H1 (cell line): Measurements from ENCODE around the gene IZUMO2. TPM values are rescaled to one million over a fixed set of nuclear protein-coding genes. Genes with fewer than 3 reads are reported as not detected.

Experiments used
- ATF3 ChIP-seq: IDR thresholded peaks from 2 replicates; pipeline ENCODE4 v1.6.1; 2011; ENCODE audit warnings: low read depth, mild to moderate bottlenecking, low read length; ENCODE audit not compliant: insufficient read depth
- CHD2 ChIP-seq: IDR thresholded peaks from 2 replicates; pipeline ENCODE4 v1.6.1; 2012; ENCODE audit warnings: low read length, improper control_type of control experiment
- CHD7 ChIP-seq: fragments of 300-600 bp; sonication (generic); IDR thresholded peaks from 2 replicates; pipeline ENCODE4 v1.7.1; 2012; ENCODE audit warnings: low read length, moderate library complexity, mild to moderate bottlenecking, inconsistent platforms; ENCODE audit not compliant: insufficient replicate concordance
- CTCF ChIP-seq, 3 experiments: IDR thresholded peaks; 1 replicate in 2 of 3; 2 replicates in 1 of 3; pipeline versions ENCODE4 v1.5.1 to v1.6.1; 2011; ENCODE audit warnings: low read length in 3 of 3, mild to moderate bottlenecking in 3 of 3, inconsistent platforms in 2 of 3, low read depth in 1 of 3, moderate library complexity in 1 of 3; ENCODE audit not compliant: insufficient read depth in 1 of 3; ENCODE audit errors: control extremely low read depth in 1 of 3
- EGR1 ChIP-seq: IDR thresholded peaks from 2 replicates; pipeline ENCODE4 v1.6.1; 2011; ENCODE audit warnings: low read depth, low read length, borderline replicate concordance
- POLR2A ChIP-seq, 2 experiments: IDR thresholded peaks; 1 replicate in 1 of 2; 2 replicates in 1 of 2; pipeline ENCODE4 v1.6.1; 2011; ENCODE audit warnings: low read depth in 2 of 2, low read length in 2 of 2, mild to moderate bottlenecking in 2 of 2; ENCODE audit errors: control extremely low read depth in 1 of 2
- SIN3A ChIP-seq, 2 experiments: IDR thresholded peaks in 1 of 2; conservative IDR thresholded peaks in 1 of 2; 2 replicates each; pipeline ENCODE4 v1.6.1; 2011 to 2012; ENCODE audit warnings: low read length in 2 of 2, improper control_type of control experiment in 1 of 2, low read depth in 1 of 2, mild to moderate bottlenecking in 1 of 2
- polyA plus RNA-seq, 7 experiments: library from polyadenylated mRNA; depleted of rRNA in 3 of 7; stranded (reverse) in 5 of 7; unstranded in 2 of 7; fragments of >200 nt in 5 of 7; fragments of 200-250 nt in 2 of 7; gene quantifications; 1 replicate in 5 of 7; 2 replicates in 1 of 7; 4 replicates in 1 of 7; pipeline versions ENCODE4 v1.2.1 to v1.2.3, GENCODE V29; 2011 to 2013; ENCODE audit warnings: missing spikeins in 2 of 7, mixed read lengths in 2 of 7
- total RNA-seq: library from RNA; stranded (reverse); fragmentation: NEBNext Ultra II Directional; extraction: Animal tissue kit (Norgen Biotek cat#: 25700); gene quantifications from 2 replicates; pipeline ENCODE4 v1.2.1, GENCODE V29; 2021

The IZUMO2 gene
- total and polyA plus RNA-seq, 2 of the 8 experiments (the other 6 are each of a cell fraction or from before 2014, with no cell fraction given): 1.7 to 1.9 TPM

GRCh38 chr19:50155520-50156109, 7.5 kb downstream of the IZUMO2 start (continued):
- TF ChIP-seq CTCF (IDR thresholded peaks at IDR 0.05; ENCODE audit: control extremely low read depth in 1 of 3, insufficient read depth in 1 of 3, low read depth in 1 of 3, low read length in 3 of 3): peak; percentile 52 to 73 (median 64)
- no peak for TF ChIP-seq ATF3
- TF ChIP-seq CHD7: no peak
- no peak for TF ChIP-seq SIN3A (conservative IDR thresholded peaks at IDR 0.05 in 1 of 2, IDR thresholded peaks at IDR 0.05 in 1 of 2; ENCODE audit: low read depth in 1 of 2, low read length in 2 of 2)
- no peak for TF ChIP-seq EGR1
- TF ChIP-seq POLR2A (IDR thresholded peaks at IDR 0.05; ENCODE audit: control extremely low read depth in 1 of 2, low read depth in 2 of 2, low read length in 2 of 2): no peak
- TF ChIP-seq CHD2: no peak
